Suprapubic skin (tissue), 4 donors: ENCODE measurements around the gene CBLB.

Experiments used
- CTCF ChIP-seq, 2 donors: fragments of 200-600 bp in 1 of 2; fragments of 450-650 bp in 1 of 2; sonication (generic) in 1 of 2; IDR thresholded peaks; one replicate each; pipeline ENCODE4 v1.5.1; 2016 to 2019; ENCODE audit warnings: antibody characterized with exemption in 2 of 2, mild to moderate bottlenecking in 1 of 2, moderate library complexity in 1 of 2
- EP300 ChIP-seq: sonication (generic); formaldehyde crosslinking; IDR thresholded peaks from one replicate; pipeline ENCODE4 v1.6.1; 2017; ENCODE audit warnings: antibody characterized with exemption
- POLR2A ChIP-seq, 2 donors: fragments of 450-650 bp; IDR thresholded peaks; one replicate each; pipeline ENCODE4 v1.6.1; 2017; ENCODE audit warnings: antibody characterized with exemption in 2 of 2, mild to moderate bottlenecking in 2 of 2, moderate library complexity in 2 of 2
- POLR2AphosphoS5 ChIP-seq, 3 donors: sonication (generic); formaldehyde crosslinking; IDR thresholded peaks; one replicate each; pipeline ENCODE4 v1.6.1; 2017; ENCODE audit warnings: antibody characterized with exemption in 3 of 3

GRCh38 chr3:105869861-105870755 is 1.3 kb upstream of the CBLB start:
- TF ChIP-seq POLR2A (IDR thresholded peaks at IDR 0.05), result no peak
- no peak for TF ChIP-seq CTCF (IDR thresholded peaks at IDR 0.05)
- no peak for TF ChIP-seq EP300
- TF ChIP-seq POLR2AphosphoS5 (IDR thresholded peaks at IDR 0.05), result no peak
